GM19025 (cell line): ENCODE results near the gene PABPN1L.
"Not testable (repeated sequence)": the region's sequence is repeated elsewhere in the genome, so short reads cannot be mapped to it uniquely, and the experiment has no call there.

ENCODE experiments used
- ATAC-seq: cut with Tn5 transposase; IDR thresholded peaks from one replicate; pipeline ENCODE4 v1.9.1; 2021; ENCODE audit warnings: mild to moderate bottlenecking, low read depth, moderate library complexity; ENCODE audit not compliant: unreplicated experiment

PABPN1L gene

GRCh38 chr16:88902744-88903143 lies 36.3 kb upstream of the PABPN1L start:
- no peak for ATAC-seq

- no peak for ATAC-seq
Observed at GRCh38 chr16:88901718-88902337, 35.4 kb upstream of the PABPN1L start.

GRCh38 chr16:88900662-88901052 lies 34.2 kb upstream of the PABPN1L start:
- no peak for ATAC-seq

GRCh38 chr16:88899901-88900661 lies 33.6 kb upstream of the PABPN1L start:
- ATAC-seq: no peak

GRCh38 chr16:88897696-88898425 lies 31.4 kb upstream of the PABPN1L start:
- no peak for ATAC-seq

- ATAC-seq: no peak
Observed at GRCh38 chr16:88896238-88897070, 30.0 kb upstream of the PABPN1L start.

- no peak for ATAC-seq
Observed at GRCh38 chr16:88895335-88895734, 28.9 kb upstream of the PABPN1L start.

- no peak for ATAC-seq
Observed at GRCh38 chr16:88894681-88895300, 28.3 kb upstream of the PABPN1L start.

- not testable (repeated sequence) for ATAC-seq
Observed at GRCh38 chr16:88894266-88894665, 27.8 kb upstream of the PABPN1L start.

- ATAC-seq: no peak
Observed at GRCh38 chr16:88893127-88893968, 26.9 kb upstream of the PABPN1L start.

- no peak for ATAC-seq
Observed at GRCh38 chr16:88892065-88892464, 25.6 kb upstream of the PABPN1L start.

- no peak for ATAC-seq
Observed at GRCh38 chr16:88891083-88891482, 24.6 kb upstream of the PABPN1L start.

GRCh38 chr16:88889702-88890352 lies 23.4 kb upstream of the PABPN1L start:
- ATAC-seq: not testable (repeated sequence)

GRCh38 chr16:88888461-88889387 lies 22.3 kb upstream of the PABPN1L start:
- no peak for ATAC-seq

- ATAC-seq: no peak
Observed at GRCh38 chr16:88888057-88888456, 21.6 kb upstream of the PABPN1L start.

- no peak for ATAC-seq
Observed at GRCh38 chr16:88886845-88887521, 20.5 kb upstream of the PABPN1L start.

GRCh38 chr16:88886420-88886844 lies 20.0 kb upstream of the PABPN1L start:
- no peak for ATAC-seq
